NCI-H1417 treated with DMSO at 0.1 percent for 48 hours (cell line): Measurements from ENCODE around the gene IL10.

Experiments used
- DNase-seq: peaks from one replicate; lab custom pipeline; 2025; lab: John Stamatoyannopoulos, UW

IL10 gene

DNA sequence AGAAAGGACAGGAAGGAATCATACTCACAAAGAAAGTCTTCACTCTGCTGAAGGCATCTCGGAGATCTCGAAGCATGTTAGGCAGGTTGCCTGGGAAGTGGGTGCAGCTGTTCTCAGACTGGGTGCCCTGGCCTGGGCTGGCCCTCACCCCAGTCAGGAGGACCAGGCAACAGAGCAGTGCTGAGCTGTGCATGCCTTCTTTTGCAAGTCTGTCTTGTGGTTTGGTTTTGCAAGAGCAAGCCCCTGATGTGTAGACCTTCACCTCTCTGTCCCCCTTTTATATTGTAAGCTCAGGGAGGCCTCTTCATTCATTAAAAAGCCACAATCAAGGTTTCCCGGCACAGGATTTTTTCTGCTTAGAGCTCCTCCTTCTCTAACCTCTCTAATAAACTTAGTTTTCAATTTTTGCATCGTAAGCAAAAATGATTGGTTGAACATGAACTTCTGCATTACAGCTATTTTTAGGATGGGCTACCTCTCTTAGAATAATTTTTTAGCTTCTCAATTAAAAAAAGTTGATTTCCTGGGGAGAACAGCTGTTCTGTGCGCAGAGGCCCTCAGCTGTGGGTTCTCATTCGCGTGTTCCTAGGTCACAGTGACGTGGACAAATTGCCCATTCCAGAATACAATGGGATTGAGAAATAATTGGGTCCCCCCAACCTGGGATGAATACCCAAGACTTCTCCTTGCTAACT, at the start of gene IL10:
Gene IL10 (minus strand): TSS at position 252 of the 695 bp plus-strand sequence. CDS start 59 bp downstream, at position 193.
- DNase-seq = no peak

- DNase-seq = no peak
These were observed 49.2 kb upstream of the IL10 start for GRCh38 chr1:206821493-206821892.

DNA sequence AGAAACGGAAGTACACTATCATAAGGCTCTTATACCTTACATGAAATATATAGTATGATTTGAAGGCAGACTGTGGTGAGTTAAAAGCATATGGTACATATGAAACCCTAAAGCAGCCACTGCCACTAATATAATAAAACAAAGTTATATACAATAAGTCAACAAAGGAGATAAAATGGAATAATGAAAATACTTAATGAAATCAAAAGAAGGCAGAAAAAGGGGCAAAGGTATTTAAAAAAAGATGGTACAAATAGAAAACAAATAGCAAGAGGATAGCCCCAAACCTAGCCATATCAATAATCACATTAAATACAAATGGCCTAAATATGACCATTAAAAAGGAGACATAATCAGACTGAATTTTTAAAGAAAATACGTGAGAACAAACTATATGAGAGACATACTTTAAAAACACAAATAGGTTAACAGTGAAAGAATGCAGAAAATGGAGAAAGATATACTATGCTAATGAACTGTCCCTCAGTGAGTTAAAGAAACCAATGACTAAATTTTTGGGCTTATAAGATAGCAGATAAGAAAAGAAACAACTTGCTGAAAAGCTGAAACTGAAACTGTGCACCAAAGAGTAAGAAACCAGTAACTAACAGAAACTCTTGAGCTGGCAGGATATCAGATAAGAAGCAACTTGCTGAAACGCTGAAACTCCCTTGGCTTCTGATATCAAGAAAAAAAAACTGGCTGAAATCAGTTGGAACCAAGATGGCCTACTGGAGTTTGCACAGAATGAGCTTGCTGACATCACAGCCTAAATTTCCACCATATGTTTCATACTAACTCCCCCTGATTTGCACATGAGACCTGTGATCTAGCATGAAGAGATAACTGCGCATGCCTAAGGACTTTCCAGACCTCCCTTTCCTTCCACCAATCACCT, 44.3 kb upstream of the IL10 start:
- DNase-seq = no peak

DNA sequence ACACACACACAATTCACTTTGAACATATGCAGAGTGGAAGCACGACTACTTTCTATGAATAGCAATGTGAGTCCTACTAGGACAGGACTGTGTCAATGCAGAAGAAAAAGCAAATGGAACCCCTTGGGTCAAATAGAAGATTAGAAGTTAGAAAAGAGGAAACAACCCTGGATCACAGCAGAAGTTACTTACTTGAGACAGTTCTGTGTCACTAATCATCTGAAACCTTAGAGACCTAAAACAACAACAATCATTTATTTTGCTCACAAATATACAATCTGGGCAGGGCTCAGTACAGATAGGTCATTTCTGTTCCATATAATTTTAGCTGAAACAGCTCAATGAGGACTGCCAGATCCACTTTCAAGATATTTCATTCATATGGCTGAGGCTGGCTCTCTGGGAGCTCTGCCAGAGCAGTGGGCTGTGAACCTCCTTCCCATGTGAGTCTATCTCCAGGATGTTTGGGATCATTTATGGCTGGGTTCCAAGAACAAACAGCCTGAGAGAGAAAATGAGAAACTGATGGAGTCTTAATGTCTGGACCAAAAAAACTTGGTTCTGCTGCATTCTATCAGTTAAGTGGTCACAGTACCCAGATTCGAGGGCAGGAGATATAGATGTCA, 42.5 kb upstream of the IL10 start:
- no peak for DNase-seq

GRCh38 chr1:206812471-206812870, 40.2 kb upstream of the IL10 start:
- DNase-seq = no peak

GRCh38 chr1:206809504-206810084, 37.3 kb upstream of the IL10 start:
- no peak for DNase-seq

- no peak for DNase-seq
These were observed 36.3 kb upstream of the IL10 start for GRCh38 chr1:206808615-206809014.

DNA sequence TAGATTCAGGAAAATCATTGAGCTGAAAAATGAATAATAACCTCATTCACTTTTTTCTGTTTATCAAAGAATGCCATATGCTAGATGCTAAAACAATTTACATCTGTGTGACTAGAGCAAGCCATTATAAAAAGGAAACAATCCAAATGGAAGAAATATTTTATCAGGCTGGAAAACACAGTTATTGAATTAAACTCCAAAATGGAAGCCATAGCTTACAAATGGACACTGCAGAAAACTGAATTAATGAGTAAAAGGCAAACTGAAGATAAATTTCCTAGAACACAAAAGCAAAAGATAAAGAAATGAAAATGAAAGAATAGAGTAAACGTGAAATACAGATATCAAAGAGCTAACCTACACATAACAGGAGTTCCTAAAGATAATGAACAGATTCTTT, 33.1 kb upstream of the IL10 start:
- no peak for DNase-seq

- no peak for DNase-seq
These were observed 32.0 kb upstream of the IL10 start for GRCh38 chr1:206804156-206804737.

DNA sequence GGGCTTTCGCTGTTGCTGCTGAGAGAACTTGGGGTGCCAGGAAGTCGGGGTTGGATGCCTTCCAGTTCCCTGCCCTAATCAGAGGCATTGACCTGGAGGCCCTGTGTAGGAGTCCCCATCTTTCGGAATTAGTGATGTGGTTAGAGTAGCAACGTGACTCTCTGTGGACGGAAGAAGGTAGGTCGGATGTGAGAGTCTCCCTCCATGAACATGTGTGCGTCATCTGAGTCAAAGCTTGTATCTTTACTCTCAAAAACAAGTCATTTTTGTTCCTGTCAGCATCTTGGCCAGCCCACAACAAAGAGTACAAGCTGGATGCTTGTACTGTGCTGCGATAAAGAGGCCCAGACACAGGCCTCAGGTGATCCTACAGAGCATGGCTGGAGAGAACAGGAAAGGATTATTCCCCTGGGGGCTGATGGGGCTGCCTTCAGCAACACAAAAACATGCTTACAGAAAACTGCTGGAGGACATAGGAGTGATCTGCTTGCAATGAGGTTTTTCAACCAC, 31.0 kb upstream of the IL10 start:
- no peak for DNase-seq

DNA sequence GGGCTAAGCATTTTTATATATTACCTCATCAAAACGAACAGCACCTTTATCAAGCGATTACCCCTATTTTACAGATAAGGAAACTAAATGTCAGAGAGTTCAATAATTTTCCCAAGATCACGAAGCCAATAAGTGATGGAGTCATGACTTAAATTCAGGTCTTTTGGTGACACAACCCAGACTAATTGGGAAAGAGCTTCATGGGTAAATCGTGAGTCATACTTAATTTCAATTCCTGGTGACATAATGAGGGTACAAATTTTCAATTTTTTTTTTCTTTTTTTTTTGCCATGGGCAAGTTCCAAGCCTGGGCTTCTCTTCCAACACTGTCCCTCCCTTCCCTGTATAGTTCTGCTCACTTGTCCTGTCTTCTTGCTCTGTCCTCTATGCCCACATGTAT, 30.1 kb upstream of the IL10 start:
- DNase-seq = no peak

- no peak for DNase-seq
These were observed 29.2 kb upstream of the IL10 start for GRCh38 chr1:206801467-206801866.

- no peak for DNase-seq
These were observed 28.6 kb upstream of the IL10 start for GRCh38 chr1:206800891-206801290.

- DNase-seq = no peak
These were observed 28.1 kb upstream of the IL10 start for GRCh38 chr1:206800411-206800810.

- no peak for DNase-seq
These were observed 27.0 kb upstream of the IL10 start for GRCh38 chr1:206799311-206799710.

- no peak for DNase-seq
These were observed 26.2 kb upstream of the IL10 start for GRCh38 chr1:206798384-206798996.

GRCh38 chr1:206797534-206798383, 25.5 kb upstream of the IL10 start:
- no peak for DNase-seq

- DNase-seq = no peak
These were observed 24.7 kb upstream of the IL10 start for GRCh38 chr1:206796981-206797402.

DNA sequence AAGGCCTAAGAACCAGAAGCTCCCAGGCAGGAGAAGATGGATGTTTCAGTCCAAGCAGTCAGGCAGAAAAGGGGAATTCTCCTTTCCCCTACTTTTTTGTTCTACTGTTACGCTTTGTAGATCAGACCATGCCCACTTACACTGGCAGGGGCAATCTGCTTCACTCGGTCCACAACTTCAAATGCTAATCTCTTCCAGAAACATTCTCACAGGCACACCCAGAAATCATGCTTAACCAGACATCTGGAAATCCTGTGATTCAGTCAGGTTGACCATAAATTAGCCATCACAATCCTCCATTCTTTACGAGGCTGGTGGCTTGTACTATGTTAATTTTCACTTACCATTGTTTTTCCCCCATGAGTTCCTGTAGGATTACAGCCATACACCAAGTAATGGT, 23.8 kb upstream of the IL10 start:
- DNase-seq = no peak

DNA sequence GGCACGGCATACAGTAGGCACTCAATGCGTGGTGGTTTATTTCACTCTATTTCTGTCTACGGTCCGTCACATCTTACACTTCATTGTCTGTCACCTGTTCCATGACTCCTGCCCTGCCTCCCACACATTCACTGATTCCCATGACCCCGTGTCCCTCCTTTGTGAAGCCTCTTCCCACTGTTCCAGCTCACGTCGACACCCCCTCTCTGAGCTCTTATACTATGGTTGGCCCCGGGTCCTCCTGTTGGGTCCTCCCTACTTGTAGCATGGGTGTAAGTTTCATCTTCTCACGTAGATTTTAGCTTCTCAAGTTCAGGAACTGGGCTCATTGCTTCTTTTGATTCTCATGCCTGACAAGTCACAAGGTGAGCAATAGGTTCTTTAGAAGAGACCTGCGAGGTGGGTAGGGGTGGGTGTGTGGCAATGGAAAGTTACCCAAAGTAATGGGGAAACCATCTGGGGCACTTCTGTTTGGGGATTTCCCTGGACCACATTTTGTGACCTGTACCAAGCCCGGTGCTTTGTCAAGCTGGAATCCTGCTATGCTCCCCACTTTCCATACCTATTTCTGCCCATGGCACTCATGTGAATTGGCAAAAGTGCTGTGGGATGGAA, 22.1 kb upstream of the IL10 start:
- DNase-seq = no peak
